SK-N-SH treated with all-trans-retinoic acid at 6 μM for 48 hours (cell line): ENCODE data around the gene COL26A1.

Experiments used
- BACH2 ChIP-seq: fragments of 250-450 bp; sonication (Bioruptor Pico); IDR thresholded peaks from 2 replicates; pipeline ENCODE4 v1.9.0; 2021; ENCODE audit warnings: mild to moderate bottlenecking, borderline replicate concordance
- ESRRG ChIP-seq: fragments of 250-450 bp; sonication (Bioruptor Pico); IDR thresholded peaks from 2 replicates; pipeline ENCODE4 v1.6.1; 2021; ENCODE audit warnings: mild to moderate bottlenecking
- RARB ChIP-seq: fragments of 250-450 bp; sonication (Bioruptor Pico); IDR thresholded peaks from 2 replicates; pipeline ENCODE4 v1.8.0; 2021; ENCODE audit warnings: mild to moderate bottlenecking, moderate library complexity
- TCF4 ChIP-seq: fragments of 250-450 bp; sonication (Bioruptor Pico); IDR thresholded peaks from 2 replicates; pipeline ENCODE4 v1.8.0; 2021; ENCODE audit warnings: mild to moderate bottlenecking, moderate library complexity, borderline replicate concordance
- ZFP30 ChIP-seq: fragments of 450-650 bp; formaldehyde crosslinking; IDR thresholded peaks from 2 replicates; pipeline ENCODE4 v1.5.0; 2022; ENCODE audit warnings: mild to moderate bottlenecking, moderate library complexity
- ZNF8 ChIP-seq: fragments of 450-650 bp; formaldehyde crosslinking; IDR thresholded peaks from 2 replicates; pipeline ENCODE4 v1.5.0; 2020; ENCODE audit warnings: mild to moderate bottlenecking, moderate library complexity

- TF ChIP-seq BACH2 (CRISPR knock-in tag) = no peak
- TF ChIP-seq ZNF8 (CRISPR knock-in tag) = no peak
- TF ChIP-seq RARB (CRISPR knock-in tag) = no peak
- no peak for TF ChIP-seq ESRRG
- TF ChIP-seq ZFP30 (CRISPR knock-in tag) = no peak
- no peak for TF ChIP-seq TCF4 (CRISPR knock-in tag)
Observed at GRCh38 chr7:101401390-101402080, 38.9 kb downstream of the COL26A1 start.
